Measurements from ENCODE around the gene TNFRSF21. TPM values are rescaled to one million over a fixed set of nuclear protein-coding genes. Genes with fewer than 3 reads are reported as not detected.

TNFRSF21 gene
- total RNA-seq = 1 to 10 TPM; 1.6 to 5.4 (median 3.1) TPM

GRCh38 chr6:47309291-47310130, at the start of gene TNFRSF21:
TSS of gene TNFRSF21 (minus strand) at chr6:47309905. CDS start at chr6:47309511, 394 bp downstream.
- peak; percentile 89 to 97 for DNase-seq (ENCODE audit: low spot score in 2 of 2)
- TF ChIP-seq POLR2A (IDR thresholded peaks at IDR 0.05) (no peak), CTCF (IDR thresholded peaks at IDR 0.05) (peak in 1 of 3 donors; percentile 71)
- H3K4me3 ChIP-seq (ENCODE audit: low read depth, poor library complexity, severe bottlenecking) = peak within 1 kb of the TSS; percentile 56
- intact Hi-C loops (cut with DNase I; ENCODE audit: low total_unique reads) = loop anchor here (2.0 kb wide), 1 partner anchor 213 kb away; no protein-coding TSS in a partner anchor
- 0% methylated on average over 30 to 37 of the region's 86 CpGs for WGBS, 2 donors

- intact Hi-C loops (cut with DNase I; ENCODE audit: low total_unique reads) = no loop called here
Observed at GRCh38 chr6:47358440-47359225, 48.9 kb upstream of the TNFRSF21 start.

GRCh38 chr6:47357827-47358226, 48.1 kb upstream of the TNFRSF21 start:
- WGBS, 2 donors = 75 to 76% methylated on average over 2 of the region's 2 CpGs
- no peak for TF ChIP-seq POLR2A (IDR thresholded peaks at IDR 0.05)
- TF ChIP-seq CTCF (IDR thresholded peaks at IDR 0.05) = no peak
- H3K4me3 ChIP-seq (ENCODE audit: low read depth, poor library complexity, severe bottlenecking) = no peak overlapping the region
- no peak for DNase-seq (ENCODE audit: low spot score in 2 of 2)
- intact Hi-C loops (cut with DNase I; ENCODE audit: low total_unique reads) = no loop called here

More at GRCh38 chr6:47358440-47359225, 48.9 kb upstream of the TNFRSF21 start:
- no peak overlapping the region for H3K4me3 ChIP-seq (ENCODE audit: low read depth, poor library complexity, severe bottlenecking)
- WGBS, 2 donors = 79 to 80% methylated on average over 6 of the region's 6 CpGs
- DNase-seq (ENCODE audit: low spot score in 2 of 2) = no peak
- TF ChIP-seq CTCF (IDR thresholded peaks at IDR 0.05) (no peak), POLR2A (IDR thresholded peaks at IDR 0.05) (no peak)

GRCh38 chr6:47355496-47355895, 45.8 kb upstream of the TNFRSF21 start:
- DNase-seq (ENCODE audit: low spot score in 2 of 2) = no peak
- no peak overlapping the region for H3K4me3 ChIP-seq (ENCODE audit: low read depth, poor library complexity, severe bottlenecking)
- TF ChIP-seq POLR2A (IDR thresholded peaks at IDR 0.05) (no peak), CTCF (IDR thresholded peaks at IDR 0.05) (no peak)

GRCh38 chr6:47353871-47354270, 44.2 kb upstream of the TNFRSF21 start:
- no peak overlapping the region for H3K4me3 ChIP-seq (ENCODE audit: low read depth, poor library complexity, severe bottlenecking)
- intact Hi-C loops (cut with DNase I; ENCODE audit: low total_unique reads) = no loop called here
- WGBS, 2 donors = 22 to 29% methylated on average over 1 of the region's 1 CpG
- no peak for DNase-seq (ENCODE audit: low spot score in 2 of 2)
- TF ChIP-seq POLR2A (IDR thresholded peaks at IDR 0.05) = no peak
- no peak for TF ChIP-seq CTCF (IDR thresholded peaks at IDR 0.05)

More at GRCh38 chr6:47355496-47355895, 45.8 kb upstream of the TNFRSF21 start:
- intact Hi-C loops (cut with DNase I; ENCODE audit: low total_unique reads) = no loop called here

Measured in lower leg skin (tissue), 4 donors.